H7 (cell line): Measurements from ENCODE around the gene KCMF1. TPM values are rescaled to one million over a fixed set of nuclear protein-coding genes. Genes with fewer than 3 reads are reported as not detected.

Experiments
- DNase-seq: peaks from one replicate; pipeline ENCODE4 v3.0.0; 2012
- H3K27me3 ChIP-seq: 2 replicates; pipeline ENCODE4 v1.6.0; 2011; ENCODE audit warnings: mild to moderate bottlenecking, low read length; ENCODE audit not compliant: control insufficient read depth, insufficient read depth
- H3K36me3 ChIP-seq: replicated peaks from 2 replicates; pipeline ENCODE4 v1.5.1; 2011; ENCODE audit warnings: low read length; ENCODE audit not compliant: control insufficient read depth, insufficient read depth
- H3K4me3 ChIP-seq: 2 replicates; pipeline ENCODE4 v1.5.1; 2011; ENCODE audit warnings: low read depth, mild to moderate bottlenecking, control low read depth, low read length, moderate library complexity; ENCODE audit not compliant: insufficient read depth
- total RNA-seq: library from RNA; depleted of rRNA; stranded (reverse); fragments of >200 nt; shearing (Covaris generic); gene quantifications from 2 replicates; pipeline ENCODE4 v1.2.3, GENCODE V29; 2014

Gene KCMF1
- total RNA-seq, 1 experiment from 2014 or later, result 108 TPM

DNA sequence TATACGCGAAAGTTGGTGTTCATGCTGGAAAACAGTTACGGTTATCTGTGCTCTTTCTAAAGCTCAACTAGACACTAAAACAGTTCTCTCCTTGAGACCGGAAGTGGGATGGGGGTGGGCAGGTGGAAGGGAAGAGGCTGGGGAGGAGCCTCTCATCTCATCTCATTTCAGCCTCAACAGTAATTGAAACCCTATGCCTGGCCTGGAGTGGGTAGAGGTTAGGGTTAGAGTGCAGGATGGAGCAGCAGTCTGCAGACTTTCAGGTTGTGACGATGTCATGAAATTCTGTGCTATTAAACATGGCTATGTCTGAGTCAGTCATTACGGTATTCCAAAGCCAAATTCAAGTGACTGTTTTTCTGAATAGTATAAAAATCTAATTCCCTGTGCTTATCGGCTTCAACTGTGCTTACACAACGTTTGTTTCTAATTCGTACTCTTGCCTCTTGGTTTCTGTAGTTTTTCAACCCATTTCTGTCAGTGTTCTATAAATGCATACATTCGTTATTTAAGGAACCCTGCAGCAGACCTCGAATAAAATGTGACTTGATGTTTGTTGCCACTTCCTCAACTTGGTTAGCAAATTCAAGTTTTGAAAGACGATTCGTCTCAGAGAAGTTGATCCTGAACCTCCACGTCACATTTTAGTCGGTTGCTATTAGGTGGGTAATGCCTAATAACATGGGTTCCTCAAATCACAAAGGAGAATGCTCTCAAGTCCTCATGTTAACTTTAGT, 86.4 kb downstream of the KCMF1 start:
- DNase-seq, result no peak
- Histone ChIP-seq H3K4me3 (no peak overlapping the region), H3K36me3 (peaks cover 7% of the 10 kb centered on the region; the same call in 1 of the 2 replicates), H3K27me3 (no peaks in the 10 kb centered on the region)

DNA sequence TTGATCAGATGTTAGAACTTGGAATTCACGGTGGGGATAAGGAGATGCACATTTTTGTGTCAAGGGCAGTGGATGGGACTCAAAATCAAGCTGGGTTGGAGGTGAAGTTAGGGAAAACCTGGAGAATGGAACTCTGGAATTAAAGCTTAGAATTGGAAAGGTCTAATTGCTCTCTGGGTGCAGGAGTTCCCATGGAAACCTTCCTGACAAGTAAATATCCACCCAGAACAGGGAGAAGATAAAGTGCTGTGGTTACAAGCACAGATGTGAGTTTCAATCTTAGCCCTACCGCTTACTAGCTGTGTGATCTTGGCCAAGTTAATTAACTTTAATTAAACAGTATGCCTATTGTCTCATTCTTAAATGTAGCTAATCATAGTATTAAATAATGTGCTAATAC, 90.9 kb downstream of the KCMF1 start:
- peaks cover 4% of the 10 kb centered on the region for H3K27me3 ChIP-seq
- no peak overlapping the region for H3K4me3 ChIP-seq
- H3K36me3 ChIP-seq, result no peaks in the 10 kb centered on the region
- DNase-seq, result no peak

DNA sequence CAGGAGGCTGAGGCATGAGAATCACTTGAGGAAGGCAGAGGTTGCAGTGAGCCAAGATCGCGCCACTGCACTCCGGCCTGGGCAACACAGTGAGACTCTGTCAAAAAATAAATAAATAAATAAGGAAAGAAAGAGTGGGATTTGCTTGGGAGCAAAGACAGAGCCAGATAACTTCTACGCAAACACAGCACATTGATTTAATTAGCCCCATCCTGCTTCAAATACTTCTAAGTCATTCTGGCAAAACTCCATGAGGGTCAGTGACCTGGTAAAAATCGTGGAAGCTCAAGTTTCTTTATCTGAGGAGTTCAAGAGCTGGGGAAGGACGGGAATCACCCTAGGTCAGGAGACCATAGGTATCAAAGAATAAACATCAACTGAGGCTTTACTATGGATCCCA, 91.6 kb downstream of the KCMF1 start:
- H3K27me3 ChIP-seq, result peaks cover 4% of the 10 kb centered on the region
- H3K4me3 ChIP-seq, result no peak overlapping the region
- DNase-seq, result no peak
- no peaks in the 10 kb centered on the region for H3K36me3 ChIP-seq

DNA sequence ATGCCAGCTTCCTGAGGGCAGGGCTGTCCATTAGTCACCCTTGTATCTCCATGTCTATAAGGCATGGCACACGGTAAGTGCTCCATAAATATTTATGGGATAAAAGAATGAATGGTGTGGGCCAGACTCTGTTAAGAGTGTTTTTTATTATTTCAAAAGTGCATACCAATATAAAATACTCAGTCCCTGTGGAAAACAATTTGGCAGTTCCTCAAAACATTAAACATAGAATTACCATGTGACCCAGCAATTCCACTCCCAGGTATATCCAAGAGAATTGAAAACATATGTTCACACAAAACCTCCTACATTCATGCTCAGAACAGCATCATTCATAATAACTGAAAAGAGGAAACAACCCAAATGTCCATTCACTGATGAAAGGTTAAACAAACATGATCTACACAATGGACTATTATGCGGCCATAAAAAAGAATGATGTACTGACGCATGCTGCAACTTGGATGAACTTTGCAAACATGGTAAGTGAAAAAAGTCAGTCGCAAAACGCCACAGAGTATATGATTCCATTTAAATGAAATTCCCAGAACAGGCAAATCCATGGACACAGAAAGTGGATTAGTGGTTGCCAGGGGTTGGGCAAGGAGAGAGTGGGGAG, 93.1 kb downstream of the KCMF1 start:
- Histone ChIP-seq H3K36me3 (no peaks in the 10 kb centered on the region), H3K27me3 (peaks cover 4% of the 10 kb centered on the region), H3K4me3 (no peak overlapping the region)
- no peak for DNase-seq

DNA sequence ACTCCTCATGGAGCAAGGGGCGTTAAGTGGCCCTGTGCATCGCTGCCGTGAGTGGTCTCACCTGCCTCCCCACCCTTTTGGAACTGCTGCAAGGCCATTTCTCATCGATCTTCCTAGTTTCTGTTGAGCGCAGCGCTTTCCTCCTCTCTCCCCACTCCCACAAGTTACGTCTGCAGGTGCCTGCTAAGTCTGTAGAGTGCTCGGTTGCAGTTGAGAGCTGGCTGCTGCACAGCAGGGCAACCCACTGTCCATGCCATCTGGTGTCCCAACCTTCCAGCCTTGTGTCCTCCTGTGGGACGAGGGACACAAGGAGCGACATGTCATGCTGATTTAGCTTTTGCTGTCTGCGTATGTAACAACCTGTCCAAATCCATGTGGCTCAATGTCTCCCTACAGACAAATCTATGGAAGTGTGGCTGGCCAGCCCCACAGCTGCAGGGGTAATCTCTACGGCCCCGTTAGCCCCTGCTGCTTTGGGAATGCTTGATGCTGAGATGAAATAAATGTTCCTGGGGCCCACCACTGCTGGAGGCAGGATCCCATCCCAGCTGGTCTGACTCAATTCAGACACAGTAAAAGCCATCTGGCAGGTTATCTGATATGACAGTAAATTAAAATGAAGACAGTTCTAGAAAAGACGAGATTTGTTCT, 94.1 kb downstream of the KCMF1 start:
- DNase-seq, result peak; percentile 57
- Histone ChIP-seq H3K4me3 (no peak overlapping the region), H3K27me3 (peaks cover 4% of the 10 kb centered on the region), H3K36me3 (no peaks in the 10 kb centered on the region)

DNA sequence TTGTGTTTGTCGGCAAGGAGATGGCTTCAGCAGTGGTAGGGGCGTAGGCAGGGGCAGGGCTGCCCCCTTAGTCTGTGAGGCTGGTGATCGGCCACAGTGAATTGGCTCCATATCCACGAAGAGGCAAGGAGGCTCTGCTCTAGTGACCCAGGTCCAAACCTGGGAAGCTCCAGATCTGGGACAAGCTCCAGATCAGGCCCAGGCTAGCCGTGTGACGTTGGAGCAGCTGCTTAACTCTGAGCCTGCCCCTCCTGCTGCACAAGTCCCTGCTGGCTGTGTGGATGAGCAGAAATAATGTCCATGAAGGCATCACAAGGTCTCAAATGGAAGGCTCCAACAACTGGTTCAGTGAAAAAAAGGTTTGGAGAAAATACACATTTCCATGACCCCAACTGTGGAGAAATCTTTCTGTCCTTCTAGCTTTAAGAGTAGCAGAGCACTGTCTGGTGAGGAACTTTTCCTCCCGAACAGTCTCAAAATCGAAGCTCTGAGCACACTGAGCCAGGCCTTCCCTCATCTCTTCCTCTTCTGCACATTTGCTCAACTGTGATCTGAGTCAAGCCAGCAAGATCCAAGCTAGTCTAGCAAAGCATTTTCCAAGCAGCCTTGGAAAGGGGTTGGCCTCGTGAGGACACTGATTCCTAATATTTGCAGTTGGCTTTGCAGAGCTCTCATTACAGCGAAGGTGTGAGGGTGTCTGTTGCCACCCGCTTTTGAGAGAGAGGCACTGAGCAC, 95.2 kb downstream of the KCMF1 start:
- no peak for DNase-seq
- peaks cover 4% of the 10 kb centered on the region for H3K27me3 ChIP-seq
- H3K36me3 ChIP-seq, result no peaks in the 10 kb centered on the region
- H3K4me3 ChIP-seq, result no peak overlapping the region

DNA sequence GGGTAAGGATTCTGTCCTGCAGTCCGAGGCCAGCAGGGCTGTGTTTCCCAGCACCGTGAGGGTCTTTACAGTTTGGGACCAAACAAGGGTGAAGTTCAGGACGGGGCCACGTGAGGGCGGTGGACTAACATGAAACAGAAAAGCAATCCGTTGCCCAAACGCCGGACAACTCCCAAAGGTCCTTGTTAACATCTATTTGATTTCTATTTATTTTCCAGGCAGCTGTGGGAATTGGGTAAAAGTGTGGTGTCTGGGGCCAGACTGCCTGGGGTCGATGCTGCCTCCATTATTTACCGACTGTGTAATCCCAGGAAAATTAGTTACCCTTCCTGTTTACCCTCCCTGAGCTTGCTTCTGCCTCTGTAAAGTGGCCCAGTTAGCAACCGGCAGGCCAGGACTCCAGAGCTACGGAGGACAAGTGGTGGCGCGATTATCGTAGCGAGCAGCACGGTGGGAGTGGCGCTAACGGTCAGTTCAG, 96.0 kb downstream of the KCMF1 start:
- H3K4me3 ChIP-seq, result peak overlapping the region; percentile 24
- no peaks in the 10 kb centered on the region for H3K36me3 ChIP-seq
- DNase-seq, result peak; percentile 76
- H3K27me3 ChIP-seq, result peaks cover 4% of the 10 kb centered on the region

DNA sequence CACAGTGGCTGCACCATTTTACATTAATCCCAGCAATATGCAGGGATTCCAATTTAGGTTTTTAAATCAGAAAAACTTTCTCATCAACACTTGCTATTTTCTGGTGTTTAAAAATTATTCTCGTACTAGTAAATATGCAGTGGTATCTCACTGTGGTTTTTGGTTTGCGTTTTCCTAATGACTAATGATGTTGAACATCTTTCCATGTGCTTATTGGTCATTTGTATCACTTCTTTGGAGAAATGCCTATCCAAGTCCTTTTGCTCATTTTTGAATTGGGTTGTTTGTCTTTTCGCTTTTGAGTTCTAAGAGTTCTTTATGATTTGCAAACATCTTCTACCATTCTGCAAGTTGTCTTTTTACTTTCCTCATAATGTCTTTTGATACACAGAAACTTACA, 100.1 kb downstream of the KCMF1 start:
- peaks cover under 1% of the 10 kb centered on the region for H3K27me3 ChIP-seq
- no peak for DNase-seq
- H3K4me3 ChIP-seq, result no peak overlapping the region

DNA sequence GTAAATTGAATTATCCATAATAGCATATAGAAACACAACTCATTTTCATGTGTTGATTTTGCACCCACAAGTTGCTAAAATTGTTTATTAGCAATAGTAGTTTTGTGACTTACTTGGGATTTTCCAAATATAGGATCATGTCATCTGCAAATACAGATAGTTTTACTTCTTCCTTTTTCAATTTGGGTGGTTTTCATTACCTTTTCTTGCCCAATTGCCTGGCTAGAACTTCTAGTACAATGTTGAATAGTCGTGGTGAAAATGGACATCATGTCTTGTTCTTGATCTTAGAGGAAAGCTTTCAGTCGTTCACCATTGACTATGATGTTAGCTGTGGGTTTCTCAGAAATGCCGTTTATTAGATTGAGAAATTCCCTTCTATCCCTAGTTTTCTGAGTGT, 102.1 kb downstream of the KCMF1 start:
- H3K4me3 ChIP-seq, result no peak overlapping the region
- no peak for DNase-seq

More for the DNA sequence above, 100.1 kb downstream of the KCMF1 start:
- no peaks in the 10 kb centered on the region for H3K36me3 ChIP-seq

DNA sequence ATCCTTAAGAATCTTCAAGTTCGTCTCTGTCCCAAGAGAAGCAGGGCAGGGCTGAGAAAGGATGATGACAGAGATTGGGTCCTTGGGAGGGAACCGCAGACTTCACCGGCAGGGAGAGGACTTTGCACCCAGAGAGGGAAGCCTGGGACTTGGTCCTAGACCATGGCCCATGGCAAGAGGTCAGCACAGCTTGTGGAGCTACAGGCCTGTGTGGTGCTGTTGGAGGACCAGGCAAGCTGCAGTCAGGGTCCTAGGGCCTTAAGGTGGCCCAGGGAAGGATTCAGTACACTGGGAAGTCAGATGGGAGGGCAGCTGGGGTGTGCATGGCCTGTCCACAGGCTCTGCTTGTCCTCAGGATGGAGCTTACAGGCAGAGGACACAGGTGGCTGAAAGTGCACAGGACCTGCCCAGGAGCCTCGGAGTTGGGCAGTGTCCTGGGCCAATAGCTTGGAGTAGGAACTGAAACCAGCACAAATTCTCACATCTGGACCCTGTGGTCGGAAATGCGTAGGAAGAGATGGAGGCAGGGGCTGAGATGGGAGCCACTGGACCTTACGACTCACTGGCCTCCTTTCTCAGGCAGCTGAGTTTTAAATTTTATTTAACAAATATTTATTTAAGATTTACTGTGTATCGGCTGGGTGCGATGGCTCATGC, 105.8 kb downstream of the KCMF1 start:
- no peak for DNase-seq
- no peaks in the 10 kb centered on the region for H3K36me3 ChIP-seq
- H3K4me3 ChIP-seq, result no peak overlapping the region
- H3K27me3 ChIP-seq, result no peaks in the 10 kb centered on the region

More for the DNA sequence above, 102.1 kb downstream of the KCMF1 start:
- Histone ChIP-seq H3K27me3 (no peaks in the 10 kb centered on the region), H3K36me3 (no peaks in the 10 kb centered on the region)

DNA sequence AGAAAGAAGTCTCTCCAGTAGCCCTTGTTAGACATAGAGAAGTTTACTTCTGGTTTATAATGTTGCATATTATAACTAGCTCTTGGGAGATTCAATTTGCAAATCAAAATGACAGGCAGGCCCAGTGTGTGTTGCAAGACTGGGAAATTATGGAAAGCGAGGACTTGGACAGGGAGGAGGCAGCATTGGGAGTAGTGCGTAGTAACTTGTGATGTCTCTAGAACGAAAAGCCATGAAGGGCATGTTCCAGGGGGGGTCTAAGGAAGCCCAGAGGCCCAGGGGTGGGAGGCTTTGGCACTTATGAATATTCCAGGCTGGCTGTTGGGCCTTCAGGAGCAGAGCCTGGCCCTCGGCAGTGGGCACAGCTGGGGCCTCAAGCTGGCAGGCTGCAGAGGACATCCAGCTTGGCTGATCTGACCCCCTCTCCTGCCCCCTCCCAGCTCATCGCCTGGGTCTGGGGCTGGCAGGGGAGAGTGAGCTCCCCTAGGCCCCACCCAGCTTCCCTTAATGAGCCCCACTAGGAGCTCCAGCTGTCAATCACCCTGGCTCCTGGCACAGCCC, 107.0 kb downstream of the KCMF1 start:
- Histone ChIP-seq H3K27me3 (no peaks in the 10 kb centered on the region), H3K4me3 (no peak overlapping the region), H3K36me3 (no peaks in the 10 kb centered on the region)
- DNase-seq, result peak; percentile 37

DNA sequence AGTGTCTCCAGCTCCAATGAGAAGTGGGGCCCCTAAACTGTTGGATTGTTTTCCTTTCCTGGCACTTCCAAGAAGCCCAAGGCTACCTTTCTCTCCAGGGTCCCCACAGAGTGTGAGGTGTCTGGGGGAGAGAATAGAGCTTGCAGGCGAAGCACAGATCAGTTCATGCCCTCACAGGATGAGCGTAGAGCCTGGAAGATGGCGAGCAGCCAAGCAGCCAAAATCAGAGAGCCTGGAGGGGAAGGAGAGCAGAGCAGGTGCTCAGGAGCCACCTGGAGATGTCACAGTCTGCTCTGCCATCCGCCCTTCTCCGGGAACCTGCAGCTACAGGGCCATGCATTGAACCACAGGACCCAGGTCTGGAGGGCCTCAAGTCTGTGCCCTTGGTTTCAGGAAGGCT, 107.6 kb downstream of the KCMF1 start:
- H3K4me3 ChIP-seq, result no peak overlapping the region
- no peaks in the 10 kb centered on the region for H3K27me3 ChIP-seq
- no peak for DNase-seq
- H3K36me3 ChIP-seq, result no peaks in the 10 kb centered on the region

DNA sequence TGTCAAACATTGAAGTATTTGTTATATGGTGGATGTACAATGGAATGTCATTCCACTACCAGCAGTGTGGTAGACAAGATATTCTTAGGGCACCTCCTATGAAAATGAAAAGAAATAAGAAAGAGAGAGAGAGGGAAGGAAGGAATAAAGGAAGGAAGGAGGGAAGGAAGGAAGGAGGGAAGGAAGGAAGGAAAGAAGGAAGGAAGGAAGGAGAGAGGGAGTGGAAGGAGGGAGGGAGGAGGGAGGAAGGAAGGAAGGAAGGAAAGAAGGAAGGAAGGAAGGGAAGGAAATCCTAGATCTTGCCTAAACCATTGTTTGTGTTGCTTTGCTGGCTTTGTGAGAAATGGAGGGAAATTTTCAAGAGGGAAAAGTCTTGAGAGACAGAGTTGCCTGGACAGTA, 112.1 kb downstream of the KCMF1 start:
- no peak for DNase-seq
- Histone ChIP-seq H3K27me3 (no peaks in the 10 kb centered on the region), H3K36me3 (no peaks in the 10 kb centered on the region), H3K4me3 (no peak overlapping the region)

DNA sequence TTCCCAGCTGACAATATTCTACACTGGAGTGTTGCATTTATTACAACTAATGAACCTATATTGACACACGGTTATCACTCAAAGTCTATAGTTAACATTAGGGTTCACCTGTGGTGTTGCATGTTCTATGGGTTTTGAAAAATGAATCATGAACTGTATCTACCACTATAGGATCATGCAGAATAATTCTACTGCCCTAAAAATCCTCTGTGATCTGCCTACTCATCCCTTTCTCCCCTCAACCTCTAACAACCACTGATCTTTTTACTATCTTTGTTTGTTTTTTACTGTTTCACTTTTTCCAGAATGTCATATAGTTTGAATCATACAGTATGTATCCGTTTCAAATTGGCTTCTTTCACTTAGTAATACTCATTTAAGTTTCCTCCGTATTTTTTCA, 114.6 kb downstream of the KCMF1 start:
- no peak overlapping the region for H3K4me3 ChIP-seq
- H3K36me3 ChIP-seq, result no peaks in the 10 kb centered on the region
- H3K27me3 ChIP-seq, result no peaks in the 10 kb centered on the region
- no peak for DNase-seq
